GM18861 (cell line): ENCODE results near the gene AKT3.

ENCODE experiments used
- ATAC-seq: cut with Tn5 transposase; IDR thresholded peaks from one replicate; pipeline ENCODE4 v1.9.1; 2021; ENCODE audit not compliant: unreplicated experiment

AKT3 gene

GRCh38 chr1:243440406-243440805 is 409.6 kb downstream of the AKT3 start:
- no peak for ATAC-seq

DNA sequence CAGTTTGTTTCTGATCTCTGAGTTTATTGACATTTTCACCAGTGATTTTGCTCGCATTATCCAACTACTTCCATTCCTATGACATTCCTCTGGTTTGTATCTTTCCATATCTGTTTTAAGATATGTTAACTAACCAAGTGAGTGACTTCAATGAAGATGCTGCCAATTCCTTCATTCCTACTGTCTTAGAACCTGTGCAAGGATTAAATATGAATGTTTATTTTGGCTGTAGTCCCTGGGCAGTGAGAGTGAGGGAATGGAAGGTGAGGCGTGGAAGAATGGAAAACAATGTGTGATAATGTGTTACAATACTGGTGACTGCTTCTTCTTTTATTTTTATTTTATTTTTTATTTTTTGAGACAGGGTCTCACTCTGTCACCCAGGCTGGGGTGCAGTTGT is 411.2 kb downstream of the AKT3 start:
- no peak for ATAC-seq
